ENCODE measurements around the gene TYMP. TPM values are rescaled to one million over a fixed set of nuclear protein-coding genes. Genes with fewer than 3 reads are reported as not detected.

Gene TYMP
- total RNA-seq, 1 experiment from 2014 or later, result 5.3 TPM

DNA sequence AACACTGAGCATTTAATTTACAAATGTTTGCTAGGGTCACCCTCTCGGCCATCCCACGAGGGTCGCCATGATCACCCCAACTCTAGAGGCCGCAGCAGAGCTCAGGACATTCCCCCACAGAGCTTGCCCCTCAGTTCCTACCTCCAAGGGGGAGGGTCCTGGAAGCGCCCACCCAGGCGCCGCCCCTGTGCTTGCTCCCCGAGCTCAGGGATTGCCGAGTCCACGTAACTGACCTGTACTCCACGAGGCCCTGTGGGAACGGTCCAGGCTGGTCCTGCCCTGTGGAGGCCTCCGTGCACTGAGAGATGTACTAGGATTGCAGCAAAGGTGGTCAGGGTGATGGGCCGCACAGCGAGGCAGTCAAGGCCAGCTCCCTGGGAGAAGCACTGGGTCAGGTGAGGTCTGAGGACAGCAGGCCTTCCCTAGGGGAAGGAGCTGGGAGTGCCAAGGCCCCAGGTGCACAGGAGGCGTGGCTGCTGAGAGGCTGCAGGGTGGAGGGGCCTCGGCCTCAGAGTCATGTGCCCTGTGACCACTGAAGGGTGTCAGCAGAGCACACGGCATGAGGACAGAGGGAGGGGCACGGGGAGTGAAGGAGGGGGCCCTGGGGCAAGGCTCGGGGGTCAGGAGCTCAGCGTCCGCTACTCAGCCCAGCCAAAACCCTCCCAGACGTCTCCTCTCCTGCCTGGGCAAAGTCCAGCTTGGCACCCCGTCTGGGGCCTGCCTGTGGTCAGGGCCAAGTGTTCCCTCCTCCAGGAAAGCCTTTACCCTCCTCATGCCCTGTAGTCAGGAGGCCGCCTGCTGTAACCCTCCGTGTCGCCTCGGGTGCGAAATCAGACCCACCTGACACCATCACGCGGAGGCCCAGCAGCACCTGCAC is 45.6 kb downstream of the TYMP start:
- no peak for DNase-seq (ENCODE audit: low read depth)

DNA sequence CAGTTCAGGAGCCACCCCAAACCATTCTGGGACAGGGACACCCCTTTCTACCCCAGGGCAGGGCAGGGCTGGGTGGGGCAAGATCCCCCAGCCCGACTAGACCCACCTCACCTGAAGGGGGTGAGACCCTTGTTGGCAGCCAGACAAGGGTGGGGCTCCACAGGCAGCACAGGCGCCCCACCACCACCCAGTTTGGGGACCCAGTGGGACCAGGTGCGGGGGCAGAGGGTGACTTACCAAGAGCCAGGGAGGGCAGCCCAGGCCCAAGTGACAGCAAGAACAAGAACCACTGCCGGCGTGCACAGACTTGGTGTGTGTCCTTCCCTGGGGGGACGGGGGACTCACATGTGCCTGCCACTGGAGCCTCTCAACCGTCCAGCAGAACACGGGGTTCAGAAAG is 46.3 kb downstream of the TYMP start:
- no peak for DNase-seq (ENCODE audit: low read depth)

DNA sequence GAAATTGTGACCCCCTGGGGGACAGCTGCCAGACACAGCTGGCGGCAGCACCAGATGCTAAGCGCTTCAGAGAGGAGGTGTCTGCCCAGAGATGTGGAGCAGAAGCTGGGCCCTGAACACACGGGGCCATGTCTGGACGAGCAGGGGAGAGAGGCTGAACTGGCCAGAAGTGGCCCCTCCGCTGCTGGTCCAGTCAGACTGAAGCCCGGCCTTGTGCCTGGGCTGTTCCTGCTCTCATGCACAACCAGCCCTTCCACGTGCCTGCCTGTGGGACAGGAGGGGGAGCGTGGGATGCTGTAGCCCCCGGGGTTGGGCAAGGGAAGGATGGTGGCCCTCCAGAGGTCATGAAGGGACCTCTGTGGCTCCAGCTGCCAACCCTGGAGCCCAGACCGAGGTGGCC is 46.7 kb downstream of the TYMP start:
- DNase-seq (ENCODE audit: low read depth), result no peak

DNA sequence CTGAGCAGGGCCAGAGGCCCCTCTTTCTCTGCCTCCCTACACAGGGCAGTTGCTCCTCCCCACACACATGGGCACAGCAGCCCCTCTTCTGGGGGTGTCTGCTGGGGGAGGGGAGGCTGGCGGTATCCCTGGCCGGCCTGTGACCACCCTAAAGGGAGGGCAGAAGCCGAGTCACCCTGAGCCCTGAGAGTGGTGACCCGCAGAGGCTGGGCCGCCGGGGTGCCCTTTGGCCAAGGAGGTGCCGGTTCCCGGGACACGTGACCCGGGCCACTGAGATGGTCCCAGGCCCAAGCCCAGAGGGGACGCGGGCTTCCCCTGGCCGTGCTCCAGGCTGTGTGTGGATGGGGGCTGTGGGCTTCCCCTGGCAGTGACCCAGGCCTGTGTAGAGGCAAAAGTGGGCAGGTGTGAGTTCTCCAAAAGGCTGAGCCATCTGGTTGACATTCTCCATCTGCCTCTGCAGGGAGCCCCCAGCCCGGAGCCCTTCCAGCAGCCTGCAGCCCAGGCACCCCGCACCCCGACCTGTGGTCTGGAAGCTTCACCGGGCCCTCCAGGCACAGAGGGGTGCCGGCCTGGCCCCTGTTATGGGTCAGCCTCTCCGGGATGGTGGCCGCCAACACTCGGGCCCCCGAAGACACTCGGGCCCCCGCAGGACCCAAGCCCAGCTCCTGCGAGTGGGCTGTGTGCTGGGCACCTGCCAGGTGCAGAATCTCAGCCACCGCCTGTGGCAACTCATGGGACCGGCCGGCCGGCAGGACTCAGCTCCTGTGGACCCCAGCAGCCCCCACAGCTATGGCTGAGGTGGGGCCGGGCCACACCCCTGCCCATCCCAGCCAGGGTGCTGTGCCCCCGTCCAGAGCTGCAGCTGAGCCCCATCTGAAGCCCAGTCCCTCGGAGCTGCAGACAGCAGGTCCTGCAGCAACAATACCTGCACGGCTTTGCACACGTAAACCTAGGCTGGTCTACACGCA is 47.4 kb downstream of the TYMP start:
- DNase-seq (ENCODE audit: low read depth), result no peak

DNA sequence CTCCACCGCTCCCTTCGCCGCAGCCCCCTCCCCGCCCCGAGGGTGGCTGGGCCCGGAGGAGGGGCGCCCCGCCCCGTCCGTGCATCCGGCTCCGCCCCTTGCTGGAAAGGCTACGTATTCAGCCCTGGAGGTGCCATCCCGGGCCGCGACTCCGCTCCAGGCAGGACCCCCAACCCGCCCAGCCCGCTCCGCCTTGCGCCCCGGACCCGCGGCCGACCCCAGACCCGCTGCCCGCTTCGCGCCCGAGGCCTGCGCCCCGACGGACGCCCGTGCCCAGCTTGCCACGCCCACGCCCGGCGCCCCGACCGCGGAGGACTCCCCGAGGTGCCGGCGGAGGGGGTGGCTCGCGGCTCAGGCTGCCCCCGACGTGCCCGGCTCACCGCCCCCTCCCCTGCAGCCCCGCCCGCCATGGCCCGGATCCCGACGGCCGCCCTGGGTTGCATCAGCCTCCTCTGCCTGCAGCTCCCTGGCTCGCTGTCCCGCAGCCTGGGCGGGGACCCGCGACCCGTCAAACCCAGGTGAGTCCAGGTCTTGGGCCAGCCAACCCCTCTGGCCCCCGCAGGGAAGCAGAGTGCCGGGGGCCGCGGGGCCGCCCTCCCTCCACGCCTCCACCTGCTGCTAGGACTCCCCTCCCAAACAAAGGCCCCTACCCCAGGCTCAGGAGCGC is 48.2 kb downstream of the TYMP start, which contains the start of gene ADM2:
Gene ADM2, plus strand, starts transcription at position 104 of the 667 bp plus-strand sequence. Its CDS starts 305 bp downstream, at position 409.
- no peak for DNase-seq (ENCODE audit: low read depth)

DNA sequence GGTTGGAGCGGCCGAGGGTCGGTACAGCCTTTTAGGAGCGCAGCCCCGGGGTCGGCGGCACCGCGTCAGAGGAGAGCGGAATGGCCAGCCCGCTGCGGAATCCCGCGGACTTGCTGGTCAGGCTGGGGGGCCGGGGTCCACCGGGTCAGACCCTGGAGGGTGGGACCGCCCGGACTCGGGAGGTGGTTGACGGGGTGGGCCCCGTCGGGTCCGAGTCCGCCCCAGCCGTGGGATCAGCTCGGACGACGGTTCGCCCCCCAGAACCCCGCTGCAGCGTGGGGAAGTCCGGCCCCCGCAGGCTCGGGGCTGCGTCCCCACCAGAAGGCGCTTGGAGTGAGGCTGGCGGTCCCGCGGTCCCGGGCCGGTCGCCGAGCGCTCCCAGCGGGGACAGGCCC is 48.8 kb downstream of the TYMP start:
- DNase-seq (ENCODE audit: low read depth), result no peak

DNA sequence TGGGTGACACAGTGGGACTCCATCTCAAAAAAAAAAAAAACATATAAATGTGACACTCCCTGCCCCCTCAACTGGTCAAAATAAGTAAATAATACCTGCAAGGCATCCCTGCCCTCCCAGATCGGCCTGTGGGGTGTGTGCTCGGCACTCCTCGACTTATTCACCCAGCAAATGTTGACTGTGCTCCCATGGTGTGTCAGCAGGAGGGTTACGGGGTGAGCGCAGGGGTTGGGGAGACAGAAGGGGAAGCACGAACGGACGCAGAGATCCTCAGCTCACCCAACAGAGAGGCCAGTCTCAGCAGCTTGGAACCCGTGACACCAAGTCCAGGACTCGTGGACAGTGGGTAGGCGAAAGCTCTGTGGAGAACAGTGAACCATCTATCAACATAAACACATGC is 50.1 kb downstream of the TYMP start:
- no peak for DNase-seq (ENCODE audit: low read depth)

DNA sequence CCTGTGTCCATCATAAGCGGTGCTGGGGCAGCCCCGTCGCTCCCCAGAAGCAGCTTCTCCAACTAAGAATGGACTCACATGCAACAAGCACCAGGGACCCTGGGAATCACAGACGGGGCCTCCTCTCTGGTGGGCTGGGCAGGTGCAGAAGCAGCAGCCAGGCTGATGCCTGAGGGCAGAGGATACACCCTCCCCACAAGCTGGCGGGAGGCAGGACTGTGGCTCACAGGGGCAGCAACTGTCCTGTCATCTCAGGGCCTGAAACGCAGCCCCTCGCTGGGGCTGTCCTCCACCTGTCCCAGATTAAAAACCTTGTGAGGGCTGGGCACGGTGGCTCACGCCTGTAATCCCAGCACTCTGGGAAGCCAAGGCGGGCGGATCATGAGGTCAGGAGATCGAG is 51.9 kb downstream of the TYMP start:
- DNase-seq (ENCODE audit: low read depth), result no peak

DNA sequence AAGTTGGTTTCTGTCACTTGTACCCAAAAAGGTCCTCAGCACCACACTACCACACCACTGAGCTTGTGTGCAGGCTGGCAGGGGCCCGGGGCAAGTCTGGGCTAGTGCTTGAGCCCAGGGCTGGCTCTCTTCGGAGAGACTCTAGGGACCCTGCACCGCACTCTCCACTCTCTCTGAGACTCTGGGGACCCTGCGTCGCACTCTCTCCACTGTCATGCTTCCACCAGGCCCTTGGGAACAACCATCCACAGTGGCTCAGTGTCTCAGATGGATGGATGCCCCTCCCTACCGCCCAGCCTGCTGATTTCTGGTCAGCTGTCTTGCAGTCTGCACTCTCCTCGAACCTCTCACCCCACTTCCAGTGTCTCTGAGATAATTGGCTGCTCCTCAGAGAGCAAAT is 52.9 kb downstream of the TYMP start:
- no peak for DNase-seq (ENCODE audit: low read depth)

Other genes with a start within 250 kb of the TYMP start
- 35.8 and 42.4 TPM in 2 replicates for gene PLXNB2, start 222.4 kb downstream of the TYMP start, total RNA-seq (2014; rRNA removed; shearing (Covaris generic))
- 0.09 and 1.3 TPM in 2 replicates for gene DENND6B, start 203.0 kb downstream of the TYMP start, total RNA-seq (2014; rRNA removed; shearing (Covaris generic))
- gene PPP6R2, start 186.7 kb downstream of the TYMP start, total RNA-seq (2014; rRNA removed; shearing (Covaris generic)), result 29.3 and 39.1 TPM in 2 replicates
- 40.5 and 47.0 TPM in 2 replicates for gene SBF1, start 55.0 kb downstream of the TYMP start, total RNA-seq (2014; rRNA removed; shearing (Covaris generic))
- 0.03 and 0.23 TPM in 2 replicates for gene ADM2, start 48.5 kb downstream of the TYMP start, total RNA-seq (2014; rRNA removed; shearing (Covaris generic))
- gene MIOX, start 43.2 kb downstream of the TYMP start, total RNA-seq (2014; rRNA removed; shearing (Covaris generic)), result not detected in 2 replicates
- 13.9 and 25.4 TPM in 2 replicates for gene LMF2, start 22.3 kb downstream of the TYMP start, total RNA-seq (2014; rRNA removed; shearing (Covaris generic))
- 70.7 and 85.0 TPM in 2 replicates for gene NCAPH2, start 21.8 kb downstream of the TYMP start, total RNA-seq (2014; rRNA removed; shearing (Covaris generic))
- gene SCO2, start 4.4 kb downstream of the TYMP start, total RNA-seq (2014; rRNA removed; shearing (Covaris generic)), result 9.4 and 11.5 TPM in 2 replicates
- gene KLHDC7B, start 15.9 kb upstream of the TYMP start, total RNA-seq (2014; rRNA removed; shearing (Covaris generic)), result 0.06 TPM in 1 of 2 replicates, not detected in the other
- 0.51 TPM in 1 of 2 replicates, not detected in the other for gene SYCE3, start 32.9 kb upstream of the TYMP start, total RNA-seq (2014; rRNA removed; shearing (Covaris generic))
- 6.1 and 7.9 TPM in 2 replicates for gene CPT1B, start 48.4 kb upstream of the TYMP start, total RNA-seq (2014; rRNA removed; shearing (Covaris generic))
- 18.3 and 26.2 TPM in 2 replicates for gene CHKB, start 52.8 kb upstream of the TYMP start, total RNA-seq (2014; rRNA removed; shearing (Covaris generic))
- 3.7 and 4.4 TPM in 2 replicates for gene MAPK8IP2, start 70.8 kb upstream of the TYMP start, total RNA-seq (2014; rRNA removed; shearing (Covaris generic))
- gene ARSA, start 98.1 kb upstream of the TYMP start, total RNA-seq (2014; rRNA removed; shearing (Covaris generic)), result 12.5 and 16.0 TPM in 2 replicates
- gene SHANK3, start 142.8 kb upstream of the TYMP start, total RNA-seq (2014; rRNA removed; shearing (Covaris generic)), result 0.33 and 0.46 TPM in 2 replicates
- gene ACR, start 208.2 kb upstream of the TYMP start, total RNA-seq (2014; rRNA removed; shearing (Covaris generic)), result not detected in 2 replicates